Measurements from ENCODE around the gene TCHH.
"Not testable (repeated sequence)": the region's sequence is repeated elsewhere in the genome, so short reads cannot be mapped to it uniquely, and the experiment has no call there.

The TCHH gene

GRCh38 chr1:152151646-152152045, 36.4 kb upstream of the TCHH start:
- TF ChIP-seq CTCF (IDR thresholded peaks at IDR 0.05) = no peak
- no peak for DNase-seq
- peaks cover 83% of the 10 kb centered on the region for H3K9me3 Mint-ChIP-seq
- no peaks in the 10 kb centered on the region for H3K36me3 Mint-ChIP-seq (ENCODE audit: low read depth)
- no peak overlapping the region for H3K27ac Mint-ChIP-seq
- H3K4me3 Mint-ChIP-seq = no peak overlapping the region
- no peaks in the 10 kb centered on the region for H3K4me1 Mint-ChIP-seq
- peaks cover 4% of the 10 kb centered on the region for H3K27me3 Mint-ChIP-seq (ENCODE audit: low read depth, poor library complexity)

DNA sequence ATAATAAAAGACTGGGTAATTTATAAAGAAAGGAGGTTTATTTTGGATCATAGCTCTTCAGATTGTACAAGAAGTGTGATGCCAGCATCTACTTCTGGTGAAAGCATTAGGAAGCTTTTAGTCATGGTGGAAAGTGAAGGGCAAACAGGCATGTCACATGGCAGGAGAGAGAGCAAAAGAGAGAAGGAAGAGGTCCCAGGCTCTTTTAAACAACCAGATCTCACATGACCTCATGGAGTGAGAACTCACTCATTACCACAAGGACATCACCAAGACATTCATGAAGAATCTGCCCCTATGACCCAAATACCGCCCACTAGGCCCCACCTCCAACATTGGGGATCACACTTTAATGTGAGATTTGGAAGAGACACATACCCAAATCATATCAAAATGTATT, 33.7 kb upstream of the TCHH start:
- Mint-ChIP-seq H3K27me3 (ENCODE audit: low read depth, poor library complexity) (no peaks in the 10 kb centered on the region), H3K4me1 (no peaks in the 10 kb centered on the region), H3K27ac (no peak overlapping the region)

DNA sequence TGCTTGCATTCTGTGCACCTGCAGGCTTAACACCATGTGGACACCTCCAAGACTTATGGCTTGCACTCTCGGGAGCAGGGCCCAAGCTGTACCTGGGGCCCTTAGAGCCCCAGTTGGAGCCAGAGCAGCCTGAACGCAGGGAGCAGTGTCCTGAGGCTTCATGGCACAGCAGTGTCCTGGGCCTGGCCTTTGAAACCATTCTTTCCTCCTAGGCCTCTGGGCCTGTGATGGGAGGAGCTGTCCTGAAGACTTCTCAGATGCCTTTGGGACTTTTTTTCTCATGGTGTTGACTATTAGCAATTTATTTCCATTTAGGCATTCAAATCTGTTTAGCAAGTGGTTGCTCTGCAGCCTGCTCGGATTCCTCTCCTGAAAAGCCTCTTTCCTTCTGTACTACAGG, 32.8 kb upstream of the TCHH start:
- no peaks in the 10 kb centered on the region for H3K4me1 Mint-ChIP-seq
- no peaks in the 10 kb centered on the region for H3K36me3 Mint-ChIP-seq (ENCODE audit: low read depth)
- no peaks in the 10 kb centered on the region for H3K27me3 Mint-ChIP-seq (ENCODE audit: low read depth, poor library complexity)
- DNase-seq = no peak
- peaks cover 86% of the 10 kb centered on the region for H3K9me3 Mint-ChIP-seq
- TF ChIP-seq CTCF (IDR thresholded peaks at IDR 0.05) = no peak
- no peak overlapping the region for H3K4me3 Mint-ChIP-seq
- no peak overlapping the region for H3K27ac Mint-ChIP-seq

More for the DNA sequence above, 33.7 kb upstream of the TCHH start:
- H3K4me3 Mint-ChIP-seq = no peak overlapping the region
- H3K36me3 Mint-ChIP-seq (ENCODE audit: low read depth) = no peaks in the 10 kb centered on the region
- peaks cover 81% of the 10 kb centered on the region for H3K9me3 Mint-ChIP-seq
- no peak for DNase-seq
- no peak for TF ChIP-seq CTCF (IDR thresholded peaks at IDR 0.05)

GRCh38 chr1:152145769-152146168, 30.5 kb upstream of the TCHH start:
- no peak overlapping the region for H3K4me3 Mint-ChIP-seq
- H3K27me3 Mint-ChIP-seq (ENCODE audit: low read depth, poor library complexity) = no peaks in the 10 kb centered on the region
- H3K4me1 Mint-ChIP-seq = no peaks in the 10 kb centered on the region
- H3K27ac Mint-ChIP-seq = no peak overlapping the region
- TF ChIP-seq CTCF (IDR thresholded peaks at IDR 0.05) = no peak
- peaks cover 66% of the 10 kb centered on the region for H3K9me3 Mint-ChIP-seq
- H3K36me3 Mint-ChIP-seq (ENCODE audit: low read depth) = no peaks in the 10 kb centered on the region
- no peak for DNase-seq

DNA sequence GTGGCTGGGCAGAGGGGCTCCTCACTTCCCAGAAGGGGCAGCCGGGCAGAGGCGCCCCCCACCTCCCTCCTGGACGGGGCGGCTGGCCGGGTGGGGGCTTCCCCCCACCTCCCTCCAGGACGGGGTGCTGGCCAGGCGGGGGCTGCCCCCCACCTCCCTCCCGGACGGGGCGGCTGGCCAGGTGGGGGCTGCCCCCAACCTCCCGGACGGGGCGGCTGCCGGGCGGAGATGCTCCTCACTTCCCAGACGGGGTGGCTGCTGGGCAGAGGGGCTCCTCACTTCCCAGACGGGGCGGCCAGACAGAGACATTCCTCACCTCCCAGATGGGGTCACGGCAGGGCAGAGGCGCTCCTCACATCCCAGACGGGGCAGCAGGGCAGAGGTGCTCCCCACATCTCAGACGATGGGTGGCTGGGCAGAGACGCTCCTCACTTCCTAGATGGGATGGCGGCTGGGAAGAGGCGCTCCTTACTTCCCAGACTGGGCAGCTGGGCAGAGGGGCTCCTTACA, 29.5 kb upstream of the TCHH start:
- H3K4me1 Mint-ChIP-seq; DNase-seq; H3K36me3 Mint-ChIP-seq (ENCODE audit: low read depth); H3K27me3 Mint-ChIP-seq (ENCODE audit: low read depth, poor library complexity); H3K27ac Mint-ChIP-seq; H3K4me3 Mint-ChIP-seq: not testable (repeated sequence)
- H3K9me3 Mint-ChIP-seq = peaks cover 60% of the 10 kb centered on the region

DNA sequence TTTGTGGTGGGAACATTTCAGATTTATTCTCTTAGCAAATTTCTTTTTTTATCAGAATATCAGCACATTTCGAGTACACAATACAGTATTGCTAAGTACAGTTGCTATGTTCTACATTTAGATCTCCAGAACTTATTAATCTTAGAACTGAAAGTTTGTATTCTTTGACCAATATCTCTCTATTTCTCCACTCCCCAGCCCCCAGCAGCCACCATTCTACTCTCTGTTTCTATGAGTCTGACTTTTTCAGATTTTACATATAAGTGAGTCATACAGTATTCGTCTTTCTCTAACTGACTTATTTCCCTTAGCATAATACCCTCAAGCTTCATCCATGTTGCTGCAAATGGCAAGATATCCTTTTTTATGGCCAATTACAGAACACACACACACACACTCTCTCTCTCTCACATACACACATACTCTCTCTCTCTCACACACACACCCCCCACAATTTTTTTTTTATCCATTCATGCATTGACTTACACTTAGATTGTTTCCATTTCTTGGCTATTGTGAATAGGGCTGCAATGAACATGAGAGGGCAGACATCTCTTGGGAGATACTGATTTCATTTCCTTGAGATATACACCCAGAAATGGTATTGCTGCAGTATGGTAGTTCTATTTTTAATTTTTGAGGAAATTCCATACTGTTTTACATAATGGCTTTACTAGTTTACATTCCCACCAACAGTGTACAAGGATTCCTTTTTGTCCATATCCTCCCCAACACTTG, 28.1 kb upstream of the TCHH start:
- peaks cover 53% of the 10 kb centered on the region for H3K9me3 Mint-ChIP-seq
- H3K27me3 Mint-ChIP-seq (ENCODE audit: low read depth, poor library complexity) = no peaks in the 10 kb centered on the region
- H3K27ac Mint-ChIP-seq = no peak overlapping the region
- H3K4me3 Mint-ChIP-seq = no peak overlapping the region
- no peaks in the 10 kb centered on the region for H3K4me1 Mint-ChIP-seq
- no peak for DNase-seq
- TF ChIP-seq CTCF (IDR thresholded peaks at IDR 0.05) = no peak
- no peaks in the 10 kb centered on the region for H3K36me3 Mint-ChIP-seq (ENCODE audit: low read depth)
